GM08714 (cell line): ENCODE measurements around the gene HSD17B11.
"Not testable (repeated sequence)": the region's sequence is repeated elsewhere in the genome, so short reads cannot be mapped to it uniquely, and the experiment has no call there.

ENCODE experiments used
- H3K4me3 ChIP-seq: fragments of 200-500 bp; sonication (Bioruptor generic); 2 replicates; pipeline ENCODE4 v1.5.1; 2014; ENCODE audit warnings: mild to moderate bottlenecking, low read length, inconsistent platforms
- ZNF274 ChIP-seq: IDR thresholded peaks from 2 replicates; pipeline ENCODE4 v1.6.1; 2012; ENCODE audit warnings: mild to moderate bottlenecking, low read depth, low read length

Gene HSD17B11

GRCh38 chr4:87354168-87355102 lies 36.6 kb downstream of the HSD17B11 start:
- no peak overlapping the region for H3K4me3 ChIP-seq

GRCh38 chr4:87353592-87353991 lies 37.4 kb downstream of the HSD17B11 start:
- H3K4me3 ChIP-seq: no peak overlapping the region
- no peak for TF ChIP-seq ZNF274

More at GRCh38 chr4:87354168-87355102, 36.6 kb downstream of the HSD17B11 start:
- no peak for TF ChIP-seq ZNF274

GRCh38 chr4:87345139-87345538 lies 45.8 kb downstream of the HSD17B11 start:
- H3K4me3 ChIP-seq: no peak overlapping the region
- TF ChIP-seq ZNF274: no peak

- no peak overlapping the region for H3K4me3 ChIP-seq
- no peak for TF ChIP-seq ZNF274
Observed at GRCh38 chr4:87342872-87343271, 48.1 kb downstream of the HSD17B11 start.

GRCh38 chr4:87341954-87342635 lies 48.9 kb downstream of the HSD17B11 start:
- H3K4me3 ChIP-seq: not testable (repeated sequence)

GRCh38 chr4:87339440-87339839 lies 51.5 kb downstream of the HSD17B11 start:
- no peak for TF ChIP-seq ZNF274

GRCh38 chr4:87337361-87337760 lies 53.6 kb downstream of the HSD17B11 start:
- TF ChIP-seq ZNF274: no peak
- no peak overlapping the region for H3K4me3 ChIP-seq

More at GRCh38 chr4:87339440-87339839, 51.5 kb downstream of the HSD17B11 start:
- no peak overlapping the region for H3K4me3 ChIP-seq

GRCh38 chr4:87333267-87333666 lies 57.7 kb downstream of the HSD17B11 start:
- TF ChIP-seq ZNF274: no peak

GRCh38 chr4:87330761-87331160 lies 60.2 kb downstream of the HSD17B11 start:
- no peak overlapping the region for H3K4me3 ChIP-seq
- TF ChIP-seq ZNF274: no peak

More at GRCh38 chr4:87333267-87333666, 57.7 kb downstream of the HSD17B11 start:
- H3K4me3 ChIP-seq: no peak overlapping the region

- TF ChIP-seq ZNF274: no peak
- H3K4me3 ChIP-seq: no peak overlapping the region
Observed at GRCh38 chr4:87327136-87327535, 63.9 kb downstream of the HSD17B11 start.

- no peak for TF ChIP-seq ZNF274
- H3K4me3 ChIP-seq: no peak overlapping the region
Observed at GRCh38 chr4:87326460-87326859, 64.5 kb downstream of the HSD17B11 start.

GRCh38 chr4:87322754-87323153 lies 68.2 kb downstream of the HSD17B11 start, which contains the start of gene HSD17B13:
Gene HSD17B13 (minus strand): TSS chr4:87322882. CDS start chr4:87322841, 41 bp downstream.
- H3K4me3 ChIP-seq: no peak within 1 kb of the TSS
- TF ChIP-seq ZNF274: no peak

GRCh38 chr4:87321888-87322287 lies 69.1 kb downstream of the HSD17B11 start:
- TF ChIP-seq ZNF274: no peak

GRCh38 chr4:87317527-87317926 lies 73.5 kb downstream of the HSD17B11 start:
- H3K4me3 ChIP-seq: no peak overlapping the region
- TF ChIP-seq ZNF274: no peak

More at GRCh38 chr4:87321888-87322287, 69.1 kb downstream of the HSD17B11 start:
- no peak overlapping the region for H3K4me3 ChIP-seq

- H3K4me3 ChIP-seq: no peak overlapping the region
- TF ChIP-seq ZNF274: no peak
Observed at GRCh38 chr4:87316961-87317360, 74.0 kb downstream of the HSD17B11 start.

GRCh38 chr4:87315000-87315399 lies 76.0 kb downstream of the HSD17B11 start:
- not testable (repeated sequence) for H3K4me3 ChIP-seq
